GM12865 (cell line): ENCODE measurements around the gene PPP1CA.
A peak's percentile ranks its signal among the peaks of the same experiment; 100 is the strongest.

Source experiments
- DNase-seq: peaks from one replicate; pipeline ENCODE4 v3.0.0; 2010; ENCODE audit warnings: low read depth
- H3K4me3 ChIP-seq: 2 replicates; pipeline ENCODE4 v1.5.1; 2011; ENCODE audit warnings: mild to moderate bottlenecking, low read depth, low read length, control low read depth
- CTCF ChIP-seq: IDR thresholded peaks from 2 replicates; pipeline ENCODE4 v1.5.1; 2011; ENCODE audit warnings: low read length, control low read depth, low read depth, inconsistent platforms; ENCODE audit not compliant: insufficient read depth; ENCODE audit errors: missing control alignments

Gene PPP1CA

GRCh38 chr11:67372993-67373647 lies 28.5 kb downstream of the PPP1CA start, which contains the start of gene CLCF1:
CLCF1 (minus strand) TSS chr11:67373598; CDS start chr11:67373539, 59 bp downstream.
- peak within 1 kb of the TSS; percentile 50 for H3K4me3 ChIP-seq
- no peak for DNase-seq
- no peak for TF ChIP-seq CTCF

GRCh38 chr11:67372321-67372992 lies 29.2 kb downstream of the PPP1CA start:
- TF ChIP-seq CTCF, result no peak
- DNase-seq, result no peak
- peak overlapping the region; percentile 50 for H3K4me3 ChIP-seq

- H3K4me3 ChIP-seq, result peak overlapping the region; percentile 18
- no peak for TF ChIP-seq CTCF
- no peak for DNase-seq
Measured at GRCh38 chr11:67371911-67372320, 29.7 kb downstream of the PPP1CA start.

GRCh38 chr11:67371189-67371910 lies 30.3 kb downstream of the PPP1CA start:
- DNase-seq, result peak; percentile 55
- H3K4me3 ChIP-seq, result no peak overlapping the region

GRCh38 chr11:67370351-67371076 lies 31.1 kb downstream of the PPP1CA start:
- H3K4me3 ChIP-seq, result no peak overlapping the region
- no peak for DNase-seq
- no peak for TF ChIP-seq CTCF

More at GRCh38 chr11:67371189-67371910, 30.3 kb downstream of the PPP1CA start:
- TF ChIP-seq CTCF, result peak; percentile 35

GRCh38 chr11:67369801-67370284 lies 31.8 kb downstream of the PPP1CA start:
- TF ChIP-seq CTCF, result no peak
- no peak for DNase-seq

More at GRCh38 chr11:67369801-67370284, 31.8 kb downstream of the PPP1CA start:
- H3K4me3 ChIP-seq, result no peak overlapping the region
